ENCODE results near the gene ITPR2.
"Not testable (repeated sequence)": the region's sequence is repeated elsewhere in the genome, so short reads cannot be mapped to it uniquely, and the experiment has no call there.

Gene ITPR2

GRCh38 chr12:26627335-26627734, 205.7 kb downstream of the ITPR2 start:
- no peak for DNase-seq (ENCODE audit: low read depth)

GRCh38 chr12:26623136-26623535, 209.9 kb downstream of the ITPR2 start:
- DNase-seq (ENCODE audit: low read depth): no peak

GRCh38 chr12:26622601-26623000, 210.4 kb downstream of the ITPR2 start:
- no peak for DNase-seq (ENCODE audit: low read depth)

DNA sequence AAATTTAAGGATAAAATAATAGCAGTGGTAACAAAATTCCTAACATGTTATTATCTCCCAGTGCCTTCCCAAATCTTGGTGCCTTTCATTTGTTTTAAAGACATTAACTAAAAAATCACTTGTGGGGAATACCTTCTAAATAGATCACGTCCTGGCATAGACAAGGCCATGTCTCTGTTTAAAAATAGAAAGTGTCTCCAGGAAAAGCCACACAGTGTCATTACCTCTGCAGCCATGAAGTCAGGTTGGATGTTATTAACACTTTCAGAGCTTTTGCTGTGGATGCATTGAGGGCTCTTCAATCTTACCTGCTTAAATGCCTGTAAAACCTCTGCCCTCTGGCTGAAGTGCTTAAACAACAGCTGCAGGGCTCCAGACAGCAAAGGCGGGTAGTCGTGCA, 211.1 kb downstream of the ITPR2 start:
- DNase-seq (ENCODE audit: low read depth): no peak

- DNase-seq (ENCODE audit: low read depth): no peak
Measured at GRCh38 chr12:26620907-26621306, 212.1 kb downstream of the ITPR2 start.

- no peak for DNase-seq (ENCODE audit: low read depth)
Measured at GRCh38 chr12:26617513-26617912, 215.5 kb downstream of the ITPR2 start.

GRCh38 chr12:26614011-26614616, 218.9 kb downstream of the ITPR2 start:
- no peak for DNase-seq (ENCODE audit: low read depth)

GRCh38 chr12:26612203-26612602, 220.8 kb downstream of the ITPR2 start:
- no peak for DNase-seq (ENCODE audit: low read depth)

DNA sequence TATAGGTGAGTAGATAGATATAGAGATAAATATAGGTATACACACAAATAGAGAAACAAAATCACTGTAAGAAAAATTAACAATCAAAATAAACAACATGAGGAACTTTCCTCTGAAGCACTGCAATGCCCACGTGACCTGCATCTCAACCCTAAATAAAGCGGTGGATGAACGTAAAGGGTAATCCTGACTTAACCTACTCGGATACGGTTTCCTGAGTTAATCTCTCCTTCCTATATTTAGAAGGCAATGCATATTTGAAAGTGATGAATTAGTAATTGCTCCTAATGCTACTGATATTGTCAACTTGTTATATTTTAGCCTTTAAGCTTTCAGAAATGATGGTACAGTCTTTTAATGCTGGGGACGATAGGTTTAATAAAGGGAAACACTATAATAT, 221.4 kb downstream of the ITPR2 start:
- DNase-seq (ENCODE audit: low read depth): no peak

DNA sequence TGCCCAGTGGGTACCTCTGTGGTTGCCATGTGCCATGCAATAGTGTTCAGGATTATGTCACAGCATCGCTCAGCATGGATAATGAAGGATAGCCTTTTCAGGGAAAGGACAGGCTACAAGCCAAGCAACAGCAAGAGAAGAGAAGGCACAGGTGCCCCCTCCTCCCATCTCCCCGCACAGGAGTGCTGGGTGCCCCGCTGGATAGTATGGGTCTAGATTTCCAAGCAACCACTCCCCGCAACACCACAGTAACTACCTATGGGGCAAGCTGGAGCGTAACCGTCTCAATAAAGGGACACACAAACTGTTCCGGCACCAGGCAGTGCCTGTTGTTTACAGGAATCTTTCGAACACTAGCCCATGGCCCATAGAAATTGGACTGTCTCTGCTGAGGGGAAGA, 222.2 kb downstream of the ITPR2 start:
- DNase-seq (ENCODE audit: low read depth): no peak

DNA sequence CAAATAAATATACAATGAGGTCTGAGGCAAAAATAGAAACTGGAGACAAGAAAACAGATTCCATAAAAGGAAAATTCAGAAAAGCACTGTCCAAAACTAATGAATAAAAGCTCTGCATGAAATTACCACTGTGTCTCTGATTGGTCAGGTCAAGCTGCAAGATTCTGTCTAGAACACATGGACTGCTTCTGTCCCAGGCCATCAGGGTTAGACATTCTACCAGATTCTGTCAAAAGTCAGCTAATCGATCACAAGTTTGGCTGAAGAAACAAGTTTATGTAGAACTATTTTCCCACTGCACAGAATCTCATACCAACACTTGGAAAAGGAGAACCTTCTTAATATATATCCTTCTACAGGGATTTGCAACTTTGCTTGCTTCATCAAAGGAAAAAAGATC, 223.0 kb downstream of the ITPR2 start:
- no peak for DNase-seq (ENCODE audit: low read depth)

DNA sequence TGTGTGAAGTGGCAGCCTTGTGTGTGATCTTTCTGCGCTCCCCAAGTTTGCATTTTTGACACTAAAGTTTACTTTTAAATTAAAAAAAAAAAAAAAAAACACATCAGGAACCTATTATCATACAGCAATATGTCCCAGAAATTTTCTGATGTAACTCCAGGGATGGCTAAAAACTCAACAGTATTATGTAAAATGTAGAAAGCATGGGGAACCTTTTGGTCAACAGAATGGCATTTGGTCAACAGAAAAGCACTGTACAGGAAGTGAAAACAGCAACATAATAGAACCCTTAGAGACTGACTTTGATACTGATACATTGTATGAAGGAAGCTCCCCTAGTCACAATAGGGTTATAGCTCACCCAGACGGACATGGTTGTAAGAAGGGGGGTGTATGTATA, 224.3 kb downstream of the ITPR2 start:
- DNase-seq (ENCODE audit: low read depth): peak; percentile 51

GRCh38 chr12:26608273-26608672, 224.7 kb downstream of the ITPR2 start:
- no peak for DNase-seq (ENCODE audit: low read depth)

DNA sequence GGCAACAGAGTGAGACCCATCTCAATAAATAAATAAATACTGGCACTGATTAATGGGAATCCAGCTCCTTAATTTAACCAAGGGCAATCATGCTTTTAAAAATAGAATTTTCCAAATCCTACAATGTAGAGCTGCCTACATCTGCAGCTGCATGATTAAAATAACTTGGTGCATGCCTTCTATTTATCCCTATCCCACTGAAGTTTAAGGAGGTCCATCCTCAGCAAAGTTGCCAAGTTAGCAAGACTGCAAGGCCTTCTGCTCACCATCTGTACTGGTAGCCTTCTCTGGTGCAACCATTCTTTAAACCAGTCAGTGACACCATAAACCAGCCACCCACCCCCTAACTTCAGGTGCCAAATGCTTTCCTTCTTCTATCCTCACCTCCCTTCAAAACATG, 226.1 kb downstream of the ITPR2 start:
- DNase-seq (ENCODE audit: low read depth): no peak

DNA sequence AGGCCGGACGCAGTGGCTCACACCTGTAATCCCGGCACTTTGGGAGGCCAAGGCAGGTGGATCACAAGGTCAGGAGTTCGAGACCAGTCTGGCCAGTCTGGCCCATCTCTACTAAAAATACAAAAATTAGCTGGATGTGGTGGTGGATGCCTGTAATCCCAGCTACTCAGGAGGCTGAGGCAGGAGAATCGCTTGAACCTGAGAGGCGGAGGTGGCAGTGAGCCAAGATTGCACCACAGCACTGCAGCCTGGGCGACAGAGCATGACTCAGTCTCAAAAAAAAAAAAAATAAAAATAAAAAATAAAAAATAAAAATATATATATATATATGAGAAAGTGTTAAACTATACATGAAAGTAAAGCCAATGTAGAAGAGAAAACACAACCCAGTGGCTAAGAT, 228.2 kb downstream of the ITPR2 start:
- not testable (repeated sequence) for DNase-seq (ENCODE audit: low read depth)

DNA sequence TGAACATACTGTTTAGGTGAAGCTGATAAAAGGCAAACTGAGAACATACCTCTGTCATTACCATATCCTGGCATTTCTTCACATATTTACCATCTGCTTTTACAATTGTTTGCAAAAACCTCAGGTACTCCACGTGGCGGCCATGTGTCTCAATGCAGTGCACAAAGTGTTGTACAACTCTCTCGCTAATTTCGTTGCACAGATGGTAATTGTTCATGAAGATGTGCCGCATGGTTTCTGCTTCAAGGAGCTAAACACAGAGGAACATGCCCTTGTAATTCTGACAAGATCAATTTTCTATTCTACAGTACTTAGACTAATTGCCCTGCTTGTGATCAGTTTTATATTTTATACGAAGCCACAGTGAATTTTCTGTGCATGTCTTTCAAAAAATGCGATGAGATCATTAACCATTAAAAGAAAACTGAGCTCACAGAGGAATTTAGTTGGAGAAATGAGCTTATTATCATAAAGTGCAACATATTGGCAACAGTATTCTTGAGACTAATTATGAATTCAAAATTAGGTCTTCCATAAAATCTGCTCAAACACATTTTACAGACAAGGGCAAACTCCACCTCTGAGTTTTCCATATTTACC, 233.8 kb downstream of the ITPR2 start:
- DNase-seq (ENCODE audit: low read depth): no peak

DNA sequence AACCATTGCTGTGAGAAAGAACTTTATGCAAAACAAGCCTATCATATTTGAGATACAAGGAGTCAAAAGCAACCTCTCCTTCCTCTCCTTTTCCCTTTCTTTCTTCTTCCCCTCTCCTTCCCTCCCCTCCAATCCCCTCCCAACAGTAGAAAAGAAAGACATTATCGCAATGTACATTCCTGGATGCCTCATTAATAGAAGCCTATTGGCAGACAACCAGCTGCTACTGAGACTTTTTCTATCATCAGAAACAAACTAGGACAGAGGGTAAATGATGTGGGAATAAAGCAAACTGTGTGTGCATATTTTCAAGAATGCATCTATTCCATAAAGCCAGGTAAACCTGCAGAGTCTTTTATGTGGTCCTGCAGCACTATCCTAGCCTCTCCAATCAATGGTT, 237.2 kb downstream of the ITPR2 start:
- no peak for DNase-seq (ENCODE audit: low read depth)

DNA sequence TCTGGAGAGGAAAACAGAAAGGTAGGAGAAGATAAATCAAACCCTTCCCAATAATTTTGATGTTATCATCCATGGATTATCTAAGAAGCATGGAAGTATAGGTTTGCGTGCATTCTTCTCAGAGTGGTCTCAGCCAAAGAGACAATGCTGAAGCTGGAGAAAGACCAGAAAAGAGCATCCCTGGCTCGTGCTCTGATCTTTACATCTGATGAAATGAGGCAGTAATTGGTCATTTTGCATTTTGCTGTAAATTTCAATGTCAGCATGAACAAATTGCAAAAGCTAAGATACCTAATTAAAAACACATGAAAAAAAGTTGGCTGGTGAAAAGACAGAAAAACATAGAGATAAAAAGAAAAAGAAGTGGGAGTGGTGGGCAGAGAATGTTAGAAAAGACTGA, 252.4 kb downstream of the ITPR2 start:
- no peak for DNase-seq (ENCODE audit: low read depth)

GRCh38 chr12:26576266-26576665, 256.7 kb downstream of the ITPR2 start:
- no peak for DNase-seq (ENCODE audit: low read depth)

GRCh38 chr12:26573225-26573909, 259.6 kb downstream of the ITPR2 start:
- no peak for DNase-seq (ENCODE audit: low read depth)

DNA sequence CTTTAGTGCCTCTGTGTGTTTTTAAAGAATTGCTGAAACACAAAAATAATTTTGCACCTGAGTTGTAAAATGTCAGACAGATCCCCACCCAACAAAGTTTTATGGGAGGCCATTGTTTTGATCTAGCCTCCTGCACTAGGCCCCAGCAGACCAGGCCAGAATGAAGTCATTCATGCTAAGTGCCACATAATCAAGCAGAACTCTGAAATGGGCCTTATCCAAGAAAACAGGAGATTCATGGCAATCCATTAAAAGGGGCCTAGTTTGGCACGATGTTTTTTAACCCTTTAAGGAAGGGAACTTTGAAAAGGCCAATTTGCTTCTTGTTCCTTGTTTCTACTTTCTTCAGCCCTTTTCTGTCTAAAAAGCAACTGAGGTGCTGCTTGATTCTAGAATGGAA, 260.9 kb downstream of the ITPR2 start:
- no peak for DNase-seq (ENCODE audit: low read depth)

GRCh38 chr12:26571560-26571959, 261.4 kb downstream of the ITPR2 start:
- DNase-seq (ENCODE audit: low read depth): no peak

- DNase-seq (ENCODE audit: low read depth): no peak
Measured at GRCh38 chr12:26567126-26567525, 265.9 kb downstream of the ITPR2 start.

DNA sequence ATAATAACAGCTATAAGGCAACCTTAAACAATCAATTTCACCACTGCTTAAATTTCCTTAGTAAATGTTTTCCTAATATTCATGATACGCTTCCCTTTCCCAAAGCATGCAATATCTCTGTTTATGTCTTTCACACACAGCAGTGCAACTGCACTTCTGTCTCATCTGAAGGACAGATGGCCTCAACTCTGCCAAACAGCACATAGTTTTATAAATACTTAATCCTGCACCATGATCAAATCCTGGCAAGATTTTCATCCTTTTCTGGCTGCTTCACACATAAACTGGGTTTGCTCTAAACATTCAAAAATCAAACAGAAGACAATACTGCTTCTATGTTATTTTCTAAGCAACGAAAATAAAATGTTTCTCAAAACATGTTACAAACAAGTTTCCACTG, 266.3 kb downstream of the ITPR2 start:
- DNase-seq (ENCODE audit: low read depth): peak; percentile 32

All from fibroblast of the conjunctiva (primary cell).